Heart left ventricle (tissue), 13 donors: ENCODE results near the gene ICA1.

ENCODE experiments used
- CTCF ChIP-seq, 12 donors: fragments of 200-600 bp; sonication (generic) in 4 of 12; IDR thresholded peaks; one replicate each; pipeline versions ENCODE4 v1.5.0 to v1.8.0; 2018 to 2022; ENCODE audit warnings: antibody characterized with exemption in 12 of 12, mild to moderate bottlenecking in 5 of 12
- POLR2A ChIP-seq, 2 donors: fragments of 450-650 bp; IDR thresholded peaks; one replicate each; pipeline ENCODE4 v1.6.1; 2017; ENCODE audit warnings: antibody characterized with exemption in 2 of 2, mild to moderate bottlenecking in 2 of 2, moderate library complexity in 2 of 2
- donor health status: ischemic (EF 13 %, LVEDD 7.1; RV severe dilation, severe dysfunction).
- donor health status: DM: no; HTN: yes; CAD: no.
- donor health status: DM: no; HTN: no; CAD: no.
- donor health status: ischemic (EF 25% LVEDD 6.9; RV normal size, moderate dysfunction).
- donor health status: ischemic (EF 25% LVEDD 5.7; RV mildly dilated, moderate dysfunction).
- donor health status: ischemic (EF 35%, LVEDD 5.7; RV mildly dilated, moderate dysfunction).
- donor health status: nonischemic (EF 11% LVEDD 7.7; RV severe dilation, severe dysfunction).
- donor health status: DM: yes; HTN: yes; CAD: no.
- donor health status: PGD.
- donor health status: ischemic (EF 29% LVEDD 5.4; RV normal size, mild dysfunction).
- donor health status: nonischemic (EF 23%, LVEDD 6.1; RV moderate dilation, normal function).

DNA sequence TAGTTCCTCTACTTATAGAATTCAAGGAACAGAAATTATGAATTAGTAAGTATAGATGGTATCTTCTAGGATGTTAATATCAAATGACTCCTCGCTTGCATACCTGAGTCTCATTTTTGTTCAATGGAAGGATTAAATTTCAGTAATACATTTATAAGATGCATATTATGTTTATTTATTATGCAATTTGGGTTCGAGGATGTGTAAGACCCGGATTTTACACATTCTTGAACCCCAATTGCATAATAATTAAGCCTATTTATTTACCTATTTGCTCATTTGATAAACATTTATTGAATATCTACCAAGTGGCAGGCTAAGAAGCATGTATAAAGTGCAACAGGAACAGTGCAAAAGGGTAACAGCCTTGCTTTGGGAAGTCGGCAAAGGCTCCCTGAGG, 52.6 kb downstream of the ICA1 start:
- no peak for TF ChIP-seq POLR2A (IDR thresholded peaks at IDR 0.05)
- TF ChIP-seq CTCF (IDR thresholded peaks at IDR 0.05), result no peak
